Esophagus squamous epithelium (tissue), 4 donors: Measurements from ENCODE around the gene PTPN9.

ENCODE experiments used
- CTCF ChIP-seq, 6 experiments: fragments of 450-650 bp in 4 of 6; fragments of 200-600 bp in 2 of 6; sonication (generic) in 2 of 6; IDR thresholded peaks; one replicate each; pipeline ENCODE4 v1.5.1; 2016 to 2019; ENCODE audit warnings: antibody characterized with exemption in 6 of 6, mild to moderate bottlenecking in 4 of 6, moderate library complexity in 4 of 6
- POLR2A ChIP-seq, 4 donors: fragments of 450-650 bp; IDR thresholded peaks; one replicate each; pipeline ENCODE4 v1.6.1; 2017; ENCODE audit warnings: antibody characterized with exemption in 4 of 4, mild to moderate bottlenecking in 4 of 4, moderate library complexity in 3 of 4

GRCh38 chr15:75544359-75544758 lies 34.8 kb downstream of the PTPN9 start:
- TF ChIP-seq CTCF (IDR thresholded peaks at IDR 0.05): no peak
- no peak for TF ChIP-seq POLR2A (IDR thresholded peaks at IDR 0.05)
